Measurements from ENCODE around the gene PANK1. TPM values are rescaled to one million over a fixed set of nuclear protein-coding genes. Genes with fewer than 3 reads are reported as not detected.

PANK1 gene
- total RNA-seq, 1 experiment from 2014 or later = 33.2 TPM

- Histone ChIP-seq H3K4me2 (ENCODE audit: insufficient read depth, insufficient read length, low read length) (no peak overlapping the region), H2BK5ac (ENCODE audit: insufficient read length, low read length) (no peak overlapping the region), H4K5ac (ENCODE audit: insufficient read length, low read depth, low read length) (no peak overlapping the region), H2BK15ac (ENCODE audit: low read depth, low read length) (no peak overlapping the region), H3K79me2 (ENCODE audit: insufficient read depth, low read length) (no peaks in the 10 kb centered on the region), H2BK120ac (ENCODE audit: low read depth, low read length, poor library complexity, severe bottlenecking) (no peak overlapping the region), H2BK20ac (ENCODE audit: low read depth, low read length, poor library complexity, severe bottlenecking) (no peak overlapping the region), H3K27me3 (ENCODE audit: insufficient read depth, low read length) (no peaks in the 10 kb centered on the region), H3K9ac (ENCODE audit: extremely low read depth, insufficient read length, low read length) (no peak overlapping the region), H2AK5ac (ENCODE audit: insufficient read length, low read length) (no peak overlapping the region), H3K27ac (ENCODE audit: insufficient read length, low read depth, low read length) (no peak overlapping the region), H3K4ac (ENCODE audit: low read depth, low read length) (no peak overlapping the region), H2AFZ (ENCODE audit: low read length) (no peak overlapping the region), H3K23ac (ENCODE audit: insufficient read length, low read depth, low read length) (no peak overlapping the region), H3K79me1 (ENCODE audit: insufficient read depth, low read depth, low read length, poor library complexity, severe bottlenecking) (no peaks in the 10 kb centered on the region), H3K56ac (ENCODE audit: insufficient read length, low read depth, low read length) (no peak overlapping the region), H3T11ph (ENCODE audit: low read length) (no peak overlapping the region), H3K18ac (ENCODE audit: insufficient read length, low read depth, low read length) (no peak overlapping the region), H2BK12ac (ENCODE audit: insufficient read length, low read depth, low read length) (no peak overlapping the region), H3K14ac (ENCODE audit: insufficient read depth, low read length) (no peak overlapping the region), H3K23me2 (ENCODE audit: insufficient read length, low read depth, low read length, poor library complexity, severe bottlenecking) (no peaks in the 10 kb centered on the region), H3K9me3 (ENCODE audit: control insufficient read depth, low read depth, low read length) (no peaks in the 10 kb centered on the region), H4K20me1 (ENCODE audit: control insufficient read depth, insufficient read depth, insufficient read length) (no peaks in the 10 kb centered on the region), H3K4me1 (ENCODE audit: insufficient read depth, low read length) (no peaks in the 10 kb centered on the region), H4K8ac (replicated peaks; ENCODE audit: insufficient read length, low read depth, low read length) (no peak overlapping the region), H4K91ac (ENCODE audit: insufficient read length, low read depth, low read length) (no peak overlapping the region)
- Mint-ChIP-seq H3K27ac (no peak overlapping the region), H3K4me3 (no peak overlapping the region), H3K4me1 (no peaks in the 10 kb centered on the region), H3K36me3 (ENCODE audit: insufficient read depth in 1 of 3, low read depth in 3 of 3) (no peaks in the 10 kb centered on the region), H3K27me3 (ENCODE audit: low read depth) (peaks cover 1% of the 10 kb centered on the region; the same call in 1 of the 2 replicates), H3K9me3 (no peaks in the 10 kb centered on the region)
- no CpG with 5 or more reads among the region's 1 CpG for WGBS (ENCODE audit: extremely low coverage, insufficient read length, low lambda C conversion rate)
- TF ChIP-seq CTCF (conservative IDR thresholded peaks at IDR 0.05) = no peak
- DNase-seq = no peak
Measured at GRCh38 chr10:89666138-89666537, 21.1 kb upstream of the PANK1 start.

Data from H9 (cell line).